Daoy (cell line): ENCODE data around the gene SMG6. TPM values are rescaled to one million over a fixed set of nuclear protein-coding genes. Genes with fewer than 3 reads are reported as not detected.

Experiments used
- DNase-seq: peaks from one replicate; pipeline ENCODE4 v3.0.0-alpha.2; 2015; ENCODE audit warnings: low read depth
- total RNA-seq: library from RNA; depleted of rRNA; stranded (reverse); fragments of >200 nt; shearing (Covaris generic); gene quantifications from 2 replicates; pipeline ENCODE4 v1.2.3, GENCODE V29; 2014

The SMG6 gene
- total RNA-seq, 1 experiment from 2014 or later, result 23.8 TPM

- peak; percentile 87 for DNase-seq
Measured at GRCh38 chr17:2179615-2180295, 123.8 kb downstream of the SMG6 start.

GRCh38 chr17:2178798-2179501 lies 124.6 kb downstream of the SMG6 start:
- DNase-seq, result no peak

GRCh38 chr17:2177235-2177811 lies 126.3 kb downstream of the SMG6 start:
- peak; percentile 57 for DNase-seq

- DNase-seq, result no peak
Measured at GRCh38 chr17:2176499-2177169, 127.0 kb downstream of the SMG6 start.

GRCh38 chr17:2175294-2175628 lies 128.3 kb downstream of the SMG6 start:
- DNase-seq, result no peak

GRCh38 chr17:2174468-2175293 lies 128.9 kb downstream of the SMG6 start:
- peak; percentile 86 for DNase-seq

GRCh38 chr17:2174014-2174413 lies 129.6 kb downstream of the SMG6 start:
- DNase-seq, result peak; percentile 49

- DNase-seq, result no peak
Measured at GRCh38 chr17:2172999-2173398, 130.6 kb downstream of the SMG6 start.

- DNase-seq, result peak; percentile 93
Measured at GRCh38 chr17:2172077-2172851, 131.3 kb downstream of the SMG6 start.

GRCh38 chr17:2171702-2172076 lies 131.9 kb downstream of the SMG6 start:
- peak; percentile 39 for DNase-seq

- DNase-seq, result no peak
Measured at GRCh38 chr17:2170023-2170422, 133.6 kb downstream of the SMG6 start.

- peak; percentile 28 for DNase-seq
Measured at GRCh38 chr17:2165723-2166122, 137.9 kb downstream of the SMG6 start.

- no peak for DNase-seq
Measured at GRCh38 chr17:2158396-2158780, 145.2 kb downstream of the SMG6 start.

- DNase-seq, result no peak
Measured at GRCh38 chr17:2157675-2158395, 145.8 kb downstream of the SMG6 start.

- no peak for DNase-seq
Measured at GRCh38 chr17:2157081-2157480, 146.5 kb downstream of the SMG6 start.

- DNase-seq, result no peak
Measured at GRCh38 chr17:2156666-2157065, 146.9 kb downstream of the SMG6 start.

- no peak for DNase-seq
Measured at GRCh38 chr17:2155573-2155972, 148.0 kb downstream of the SMG6 start.

- no peak for DNase-seq
Measured at GRCh38 chr17:2151358-2152033, 152.1 kb downstream of the SMG6 start.

GRCh38 chr17:2150806-2151205 lies 152.8 kb downstream of the SMG6 start:
- DNase-seq, result no peak

GRCh38 chr17:2149934-2150333 lies 153.7 kb downstream of the SMG6 start:
- DNase-seq, result no peak
